NCI-H345 treated with DMSO at 0.1 percent for 48 hours (cell line): ENCODE measurements around the gene TLN1.

ENCODE experiments used
- DNase-seq: peaks from one replicate; lab custom pipeline; 2025; ENCODE audit not compliant: unreplicated experiment; lab: John Stamatoyannopoulos, UW

TLN1 gene

GRCh38 chr9:35665471-35665818 lies 66.5 kb downstream of the TLN1 start:
- no peak for DNase-seq

- DNase-seq, result peak; percentile 68
Measured at GRCh38 chr9:35664531-35665470, 67.2 kb downstream of the TLN1 start, which contains the start of gene ARHGEF39. ARHGEF39 (minus strand) TSS chr9:35665195; CDS start chr9:35665169, 26 bp downstream.

DNA sequence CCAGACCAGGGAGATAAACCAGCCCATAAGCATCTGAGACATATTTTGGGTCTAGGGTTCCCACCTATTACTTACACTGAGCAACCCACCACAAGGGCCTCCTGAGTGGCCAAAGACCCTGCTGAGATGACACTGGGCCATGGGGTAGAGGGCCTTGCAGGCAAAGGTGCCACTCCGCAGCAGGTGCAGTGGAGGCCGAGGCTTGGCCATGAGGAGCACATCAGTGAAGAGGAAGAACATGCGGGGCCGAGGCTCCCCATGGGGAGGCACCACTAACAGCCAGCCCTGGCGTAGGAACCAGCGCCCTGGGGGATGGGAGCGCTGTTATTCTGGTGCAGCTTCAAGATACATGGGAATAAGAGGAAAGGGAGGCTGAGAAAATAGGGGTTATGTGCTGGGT lies 69.6 kb downstream of the TLN1 start:
- DNase-seq, result no peak

DNA sequence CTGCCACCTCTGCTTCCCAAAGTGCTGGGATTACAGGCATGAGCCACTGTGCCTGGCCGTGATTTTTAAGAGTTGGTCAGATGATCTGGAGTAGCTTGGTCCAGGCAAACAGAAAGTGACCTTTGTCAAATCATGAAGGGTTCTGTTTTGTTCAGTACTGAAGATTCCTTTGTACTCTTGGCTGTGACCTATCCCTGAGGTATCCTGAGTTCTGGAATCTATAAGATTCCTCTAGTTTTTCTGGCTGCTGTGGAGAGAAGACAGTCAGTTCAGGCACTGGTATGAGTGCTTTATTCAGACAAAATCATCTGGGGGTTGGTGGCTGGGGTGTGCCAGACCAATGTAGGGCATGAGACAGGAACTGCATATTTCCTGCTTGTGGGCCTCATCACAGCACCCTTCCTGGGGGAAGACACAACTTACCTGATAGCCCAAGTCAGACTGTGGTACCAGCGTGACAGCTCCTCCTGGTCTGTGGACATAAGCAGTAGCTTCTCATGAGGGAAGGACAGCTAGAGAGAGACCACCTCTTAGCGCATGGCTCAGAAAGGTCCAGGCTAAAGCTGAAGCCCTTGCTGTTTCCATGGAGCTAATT lies 70.1 kb downstream of the TLN1 start:
- DNase-seq, result no peak

GRCh38 chr9:35660966-35661415 lies 71.0 kb downstream of the TLN1 start:
- DNase-seq, result no peak

DNA sequence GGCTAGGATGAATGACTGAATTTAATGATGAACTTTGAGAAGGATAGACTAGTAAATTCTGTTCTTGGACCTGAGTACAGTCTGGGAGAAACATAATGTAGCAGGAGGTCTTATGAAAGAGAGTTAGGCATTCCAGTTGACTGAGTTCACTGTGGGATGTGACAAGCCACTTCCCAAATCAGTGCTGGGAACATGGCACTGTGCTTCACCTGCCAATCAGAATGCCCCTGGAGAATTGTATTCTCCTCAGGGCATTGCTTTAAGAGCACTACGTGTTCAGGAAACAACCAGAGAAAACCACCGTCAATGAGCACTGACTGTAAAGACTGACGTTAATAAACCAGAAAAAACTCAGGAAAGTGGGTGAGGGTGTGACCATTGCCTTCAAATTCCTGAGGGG lies 72.7 kb downstream of the TLN1 start:
- no peak for DNase-seq

DNA sequence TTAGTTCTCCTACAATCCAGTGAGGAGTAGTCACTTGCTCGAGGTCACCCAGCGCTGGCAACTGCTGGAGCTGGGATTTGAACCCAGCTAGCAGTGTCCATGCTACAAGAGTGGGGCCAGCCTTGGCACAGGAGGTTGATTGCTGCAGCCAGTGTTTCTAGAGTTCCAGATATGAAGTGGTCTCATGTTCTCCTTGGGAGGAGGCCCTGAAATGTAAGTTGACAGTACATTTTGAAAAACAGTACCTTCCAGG lies 73.1 kb downstream of the TLN1 start:
- DNase-seq, result no peak

GRCh38 chr9:35658137-35658967 lies 73.6 kb downstream of the TLN1 start, which contains the start of gene CCDC107:
CCDC107 (plus strand) TSS chr9:35658292; CDS start chr9:35658380, 88 bp downstream.
- DNase-seq, result peak; percentile 70

DNA sequence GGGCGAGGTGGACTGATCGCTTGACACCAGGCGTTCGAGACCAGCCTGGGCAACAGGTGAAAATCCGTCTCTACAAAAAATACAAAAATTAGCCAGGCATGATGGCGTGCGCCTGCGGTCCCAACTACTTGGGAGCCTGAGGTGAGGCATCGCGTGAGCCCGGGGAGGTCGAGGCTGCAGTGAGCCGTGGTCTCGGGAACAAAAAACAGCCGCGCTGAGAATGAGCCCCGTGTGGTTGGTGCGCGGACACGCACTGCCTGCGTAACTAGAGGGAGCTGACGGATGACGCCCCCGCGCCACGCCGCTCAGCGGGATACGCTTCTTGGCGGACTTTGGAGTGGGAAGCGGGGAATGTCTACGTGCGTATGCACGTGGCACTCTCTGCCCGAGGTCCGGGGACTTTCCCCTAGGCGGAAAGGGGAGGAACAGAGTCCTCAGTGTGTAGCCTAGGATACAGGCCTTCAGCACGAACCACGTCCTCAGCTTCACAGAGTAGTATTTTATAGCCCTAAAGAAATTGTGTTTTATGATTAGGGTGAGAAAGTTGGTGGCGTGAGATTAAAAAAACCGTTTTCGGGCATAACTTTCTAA lies 74.4 kb downstream of the TLN1 start, which contains the start of gene RMRP:
RMRP (minus strand) TSS at position 474 of the 591 bp plus-strand sequence.
- peak; percentile 95 for DNase-seq

DNA sequence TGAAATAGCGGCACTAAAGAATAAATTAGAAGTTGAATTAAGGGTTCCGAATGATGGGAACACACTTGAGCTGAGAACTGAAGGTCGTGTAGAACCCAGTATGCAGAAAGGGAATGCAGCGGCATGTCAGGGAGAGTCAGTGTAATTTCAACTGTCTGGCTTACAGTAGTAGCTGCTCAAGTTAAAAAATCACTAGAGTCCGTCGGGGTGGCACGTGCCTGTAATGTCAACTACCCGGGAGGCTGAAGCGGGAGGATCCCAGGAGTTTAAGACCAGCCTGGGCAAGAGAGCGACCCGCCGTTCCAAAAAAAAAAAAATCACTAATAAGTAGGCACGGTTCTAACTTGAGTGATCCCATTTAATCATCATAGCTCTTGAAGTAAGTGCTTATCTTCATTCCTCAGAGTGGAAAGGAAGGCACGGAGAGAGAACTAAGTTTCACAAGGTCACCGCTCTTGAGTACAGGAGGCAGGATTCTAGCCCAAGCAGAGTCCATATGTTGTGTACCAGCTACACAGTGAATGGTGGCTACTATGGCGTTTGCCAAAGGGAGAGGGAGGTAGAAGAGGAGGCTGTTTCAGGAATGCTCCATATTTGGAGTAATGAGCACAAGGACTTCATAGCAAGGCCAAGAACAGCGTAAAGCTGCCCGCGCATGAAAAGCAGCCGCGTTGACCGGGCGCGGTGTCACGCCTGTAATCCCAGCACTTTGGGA lies 75.0 kb downstream of the TLN1 start:
- DNase-seq, result no peak

- no peak for DNase-seq
Measured at GRCh38 chr9:35656348-35656747, 75.6 kb downstream of the TLN1 start.

DNA sequence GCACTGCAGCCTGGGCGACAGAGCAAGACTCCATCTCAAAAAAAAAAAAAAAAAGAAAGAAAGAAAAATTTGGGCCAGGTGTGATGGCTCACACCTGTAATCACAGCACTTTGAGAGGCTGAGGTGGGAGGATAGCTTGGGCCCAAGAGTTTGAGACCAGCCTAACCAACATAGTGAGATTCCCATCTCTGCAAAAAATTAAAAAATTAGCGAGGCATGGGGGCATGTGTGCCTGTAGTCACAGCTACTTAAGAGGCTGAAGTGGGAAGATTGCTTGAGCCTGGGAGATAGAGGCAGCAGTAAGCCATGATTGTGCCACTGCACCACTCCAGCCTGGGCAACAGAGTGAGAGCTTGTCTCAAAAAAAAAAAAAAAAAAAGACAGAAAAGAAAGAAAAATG lies 78.4 kb downstream of the TLN1 start:
- no peak for DNase-seq

DNA sequence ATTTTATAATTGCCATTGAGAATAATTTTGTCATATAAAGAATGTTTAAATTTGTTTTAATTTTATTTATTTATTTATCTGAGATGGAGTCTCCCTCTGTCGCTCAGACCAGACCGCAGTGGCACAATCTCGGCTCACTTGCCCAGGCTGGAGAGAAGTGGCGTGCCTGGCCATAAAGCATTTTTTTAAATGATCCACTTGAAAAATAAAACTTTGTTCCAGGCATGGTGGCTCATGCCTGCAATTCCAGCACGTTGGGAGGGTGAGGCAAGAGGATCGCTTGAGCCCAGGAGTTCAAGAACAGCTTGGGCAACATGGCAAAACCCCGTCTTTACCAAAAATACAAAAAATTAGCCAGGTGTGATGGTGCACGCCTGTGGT lies 79.2 kb downstream of the TLN1 start:
- no peak for DNase-seq

DNA sequence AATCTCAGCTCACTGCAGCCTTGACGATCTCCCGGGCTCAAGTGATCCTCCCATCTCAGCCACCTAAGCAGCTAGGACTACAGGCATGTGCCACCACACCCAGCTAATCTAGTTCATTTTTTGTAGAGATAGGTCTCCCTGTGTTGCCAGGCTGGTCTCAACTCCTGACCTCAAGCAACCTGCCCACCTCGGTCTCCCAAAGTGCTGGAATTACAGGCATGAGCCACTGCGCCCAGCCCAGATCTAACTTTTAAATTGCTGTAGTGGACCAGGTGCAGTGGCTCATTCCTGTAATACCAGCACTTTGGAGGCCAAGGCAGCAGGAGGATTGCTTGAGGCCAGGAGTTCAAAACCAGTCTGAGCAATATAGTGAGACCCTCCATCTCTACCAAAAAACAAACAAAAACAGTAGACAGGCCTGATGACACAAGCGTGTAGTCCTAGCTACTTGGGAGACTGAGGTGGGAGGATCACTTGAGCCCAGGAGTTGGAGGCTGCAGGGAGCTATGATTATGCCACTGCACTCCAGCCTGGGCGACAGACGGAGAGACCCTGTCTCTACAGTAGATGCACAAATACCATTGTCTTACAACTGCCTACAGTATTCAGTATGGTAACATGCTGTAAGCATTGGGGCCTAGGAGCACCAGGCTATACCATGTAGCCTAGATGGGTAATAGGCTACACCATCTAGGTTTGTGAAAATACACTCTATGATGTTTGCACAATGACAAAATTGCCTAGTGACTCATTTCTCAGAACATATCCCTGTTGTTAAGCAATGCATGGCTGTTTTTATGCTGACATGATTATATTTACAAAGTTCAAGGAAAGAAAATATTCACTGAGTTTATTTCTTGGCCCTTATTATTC lies 79.8 kb downstream of the TLN1 start:
- DNase-seq, result no peak

- DNase-seq, result no peak
Measured at GRCh38 chr9:35650341-35651158, 81.4 kb downstream of the TLN1 start, which contains the start of gene SIT1. SIT1 (minus strand) TSS chr9:35650931; CDS start chr9:35650853, 78 bp downstream.

GRCh38 chr9:35649431-35650340 lies 82.3 kb downstream of the TLN1 start:
- no peak for DNase-seq
